H54 (cell line): ENCODE measurements around the gene TMBIM6.

Source experiments
- DNase-seq: peaks from one replicate; pipeline ENCODE4 v3.0.0; 2011; ENCODE audit warnings: low spot score, mixed read lengths; ENCODE audit not compliant: insufficient read length
- FAIRE-seq: peaks from 3 replicates; lab custom pipeline; 2011; peaks lifted over from hg19 to GRCh38; lab: Jason Lieb, UNC
- POLR2A ChIP-seq: IDR thresholded peaks from 2 replicates; pipeline ENCODE4 v1.6.1; 2011; ENCODE audit warnings: low read depth, mild to moderate bottlenecking, low read length

Gene TMBIM6

GRCh38 chr12:49793620-49794019 is 52.3 kb downstream of the TMBIM6 start:
- FAIRE-seq (no peak), DNase-seq (no peak)
- no peak for TF ChIP-seq POLR2A

GRCh38 chr12:49794021-49794420 is 52.7 kb downstream of the TMBIM6 start:
- DNase-seq = no peak
- no peak for TF ChIP-seq POLR2A
- FAIRE-seq = no peak

GRCh38 chr12:49794811-49795653 is 53.7 kb downstream of the TMBIM6 start:
- DNase-seq = no peak
- FAIRE-seq = no peak
- no peak for TF ChIP-seq POLR2A

GRCh38 chr12:49795654-49796105 is 54.3 kb downstream of the TMBIM6 start:
- FAIRE-seq = no peak

GRCh38 chr12:49796155-49796554 is 54.8 kb downstream of the TMBIM6 start:
- DNase-seq = no peak
- TF ChIP-seq POLR2A = no peak
- no peak for FAIRE-seq

More at GRCh38 chr12:49795654-49796105, 54.3 kb downstream of the TMBIM6 start:
- no peak for TF ChIP-seq POLR2A
- DNase-seq = no peak

- FAIRE-seq (no peak), DNase-seq (no peak)
- TF ChIP-seq POLR2A = no peak
These were observed 55.5 kb downstream of the TMBIM6 start for GRCh38 chr12:49796606-49797448.

- no peak for TF ChIP-seq POLR2A
- no peak for FAIRE-seq
- DNase-seq = no peak
These were observed 56.1 kb downstream of the TMBIM6 start for GRCh38 chr12:49797449-49797776.

- no peak for FAIRE-seq
- no peak for TF ChIP-seq POLR2A
- DNase-seq = no peak
These were observed 56.9 kb downstream of the TMBIM6 start for GRCh38 chr12:49798248-49798647.

GRCh38 chr12:49798934-49799333 is 57.6 kb downstream of the TMBIM6 start:
- FAIRE-seq = no peak
- DNase-seq = no peak
- no peak for TF ChIP-seq POLR2A

GRCh38 chr12:49800421-49801140 is 59.2 kb downstream of the TMBIM6 start:
- FAIRE-seq = no peak
- TF ChIP-seq POLR2A = no peak

GRCh38 chr12:49801141-49802063 is 60.0 kb downstream of the TMBIM6 start:
- TF ChIP-seq POLR2A = no peak
- DNase-seq (no peak), FAIRE-seq (no peak)

More at GRCh38 chr12:49800421-49801140, 59.2 kb downstream of the TMBIM6 start:
- DNase-seq = no peak

- DNase-seq (no peak), FAIRE-seq (no peak)
- TF ChIP-seq POLR2A = no peak
These were observed 62.5 kb downstream of the TMBIM6 start for GRCh38 chr12:49803693-49804450.

GRCh38 chr12:49804821-49805220 is 63.5 kb downstream of the TMBIM6 start:
- no peak for FAIRE-seq
- no peak for TF ChIP-seq POLR2A
- no peak for DNase-seq
